HG03135 (cell line): ENCODE results near the gene MAD1L1.
"Not testable (repeated sequence)": the region's sequence is repeated elsewhere in the genome, so short reads cannot be mapped to it uniquely, and the experiment has no call there.

ENCODE experiments used
- ATAC-seq: cut with Tn5 transposase; IDR thresholded peaks from one replicate; pipeline ENCODE4 v1.9.1; 2021; ENCODE audit warnings: mild to moderate bottlenecking, moderate library complexity; ENCODE audit not compliant: unreplicated experiment

MAD1L1 gene

GRCh38 chr7:1849351-1850041 is 383.2 kb downstream of the MAD1L1 start:
- ATAC-seq: no peak

GRCh38 chr7:1848911-1849311 is 383.8 kb downstream of the MAD1L1 start:
- no peak for ATAC-seq

- ATAC-seq: no peak
These were observed 384.6 kb downstream of the MAD1L1 start for GRCh38 chr7:1848013-1848640.

- no peak for ATAC-seq
These were observed 385.3 kb downstream of the MAD1L1 start for GRCh38 chr7:1847260-1848001.

DNA sequence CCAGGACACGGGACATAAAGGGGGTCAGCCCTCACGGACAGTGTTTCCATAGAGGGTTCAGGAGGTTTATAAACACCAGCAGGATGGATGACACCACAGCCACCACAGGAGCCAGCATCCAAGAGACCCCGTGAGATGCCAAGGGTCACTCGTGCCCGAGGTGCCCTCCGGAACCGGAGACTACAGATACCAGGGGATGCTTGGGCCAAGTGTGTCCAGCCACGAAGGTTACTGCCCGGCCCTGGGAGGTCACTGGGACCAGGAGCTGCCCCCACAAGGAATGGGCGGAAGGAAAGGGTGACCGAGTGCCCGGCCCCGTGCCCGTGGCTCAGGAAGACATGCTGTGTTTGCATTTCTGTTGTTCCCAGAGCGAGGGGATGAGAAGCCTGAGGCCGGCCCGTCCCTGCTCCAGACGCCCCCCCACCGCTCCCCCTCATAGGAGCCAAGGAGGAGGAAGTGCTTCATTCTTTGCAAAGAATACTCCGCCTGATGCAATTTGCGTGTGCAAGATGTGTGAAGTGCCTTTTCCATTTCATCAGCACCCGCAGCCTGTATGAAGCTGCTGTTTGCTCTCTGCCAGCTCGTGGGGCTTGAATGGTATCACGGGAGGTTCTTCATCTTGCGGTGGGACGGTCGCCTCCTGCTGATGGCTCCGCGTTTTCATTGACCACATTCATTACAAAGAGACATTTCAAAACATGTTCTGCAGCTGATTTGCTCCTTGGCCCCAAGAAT is 386.2 kb downstream of the MAD1L1 start:
- no peak for ATAC-seq

DNA sequence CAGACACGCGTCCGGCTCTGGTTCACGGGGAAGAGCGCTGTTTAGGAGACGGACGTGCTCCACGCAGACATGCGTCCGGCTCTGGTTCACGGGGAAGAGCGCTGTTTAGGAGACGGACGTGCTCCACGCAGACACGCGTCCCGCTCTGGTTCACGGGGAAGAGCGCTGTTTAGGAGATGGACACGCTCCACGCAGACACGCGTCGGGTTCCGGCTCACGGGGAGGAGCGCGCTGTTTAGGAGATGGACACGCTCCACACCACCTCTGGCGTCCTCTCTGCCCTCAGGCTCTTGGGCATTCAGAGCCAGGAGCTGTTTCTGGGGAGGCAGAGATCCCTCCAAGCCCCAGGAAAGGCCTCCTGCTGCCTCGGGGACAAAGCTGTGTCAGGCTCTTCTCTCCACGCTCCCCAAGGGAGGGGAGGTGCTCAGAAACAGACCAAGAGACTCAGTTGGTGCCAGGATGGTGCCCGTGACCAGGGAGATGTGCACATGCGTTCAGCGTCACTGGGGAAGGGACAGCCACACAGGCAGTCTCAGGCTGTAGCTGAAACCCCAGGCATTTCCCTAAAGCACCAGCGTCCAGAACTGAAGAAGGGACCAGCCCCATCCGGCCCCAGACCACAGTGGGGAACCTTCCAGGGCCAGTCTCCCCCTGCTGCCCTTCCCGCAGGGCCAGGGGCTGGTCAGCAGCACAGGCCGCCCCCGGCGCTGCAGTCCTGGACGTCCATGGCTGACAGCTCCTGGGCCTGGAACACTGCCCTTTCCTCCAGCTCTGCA is 387.0 kb downstream of the MAD1L1 start:
- no peak for ATAC-seq

GRCh38 chr7:1844951-1845390 is 387.8 kb downstream of the MAD1L1 start:
- ATAC-seq: no peak

DNA sequence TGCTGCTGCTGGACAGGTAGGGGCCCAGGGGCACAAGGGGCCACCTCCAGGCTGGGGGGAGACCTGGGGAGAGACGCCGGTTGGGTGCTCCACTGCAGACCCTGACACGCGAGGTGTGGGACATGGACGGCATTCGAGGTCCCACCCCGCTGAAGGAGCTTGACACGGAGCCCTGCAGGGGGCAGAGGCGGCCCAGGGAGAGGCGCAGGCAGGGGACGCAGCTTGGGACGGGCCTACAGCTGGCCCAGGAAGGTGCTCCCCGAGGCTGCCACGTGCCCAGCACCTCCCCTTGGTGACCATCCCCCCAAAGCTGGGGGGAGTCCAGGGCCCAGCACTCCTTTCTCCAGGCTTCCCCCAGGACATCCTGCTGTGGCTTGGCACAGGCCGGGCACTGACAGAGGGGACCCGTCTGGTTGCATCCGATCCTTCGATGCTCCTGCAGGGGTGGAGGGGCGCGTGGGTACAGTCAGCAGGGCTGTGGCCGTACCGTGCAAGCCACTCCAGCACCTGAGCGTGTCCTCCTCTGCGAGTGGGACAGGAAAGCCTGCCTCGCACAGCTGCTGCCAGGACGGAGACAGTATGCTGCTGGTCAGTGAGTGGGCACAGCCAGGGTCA is 388.3 kb downstream of the MAD1L1 start:
- ATAC-seq: no peak

DNA sequence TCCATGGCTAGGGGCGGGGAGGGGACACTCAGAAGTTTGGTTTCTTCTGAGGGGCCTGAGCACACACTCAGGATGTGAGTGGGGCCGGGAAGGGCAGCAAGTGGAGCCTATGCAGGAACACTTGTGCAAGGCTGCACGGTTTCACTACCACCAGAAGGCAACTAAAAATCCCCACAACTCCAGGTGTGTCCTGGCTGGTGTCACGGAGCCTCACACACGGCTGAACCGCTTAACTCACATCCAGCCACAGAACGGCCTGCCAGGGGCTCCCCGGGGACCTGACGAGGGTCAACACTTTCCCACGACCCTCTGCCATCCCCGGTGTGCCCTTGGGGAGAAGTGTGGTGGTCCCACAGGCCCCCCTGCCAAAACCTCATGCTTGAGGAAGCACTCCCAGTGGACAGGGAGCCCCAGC is 388.8 kb downstream of the MAD1L1 start:
- ATAC-seq: no peak

GRCh38 chr7:1843271-1843861 is 389.4 kb downstream of the MAD1L1 start:
- no peak for ATAC-seq

DNA sequence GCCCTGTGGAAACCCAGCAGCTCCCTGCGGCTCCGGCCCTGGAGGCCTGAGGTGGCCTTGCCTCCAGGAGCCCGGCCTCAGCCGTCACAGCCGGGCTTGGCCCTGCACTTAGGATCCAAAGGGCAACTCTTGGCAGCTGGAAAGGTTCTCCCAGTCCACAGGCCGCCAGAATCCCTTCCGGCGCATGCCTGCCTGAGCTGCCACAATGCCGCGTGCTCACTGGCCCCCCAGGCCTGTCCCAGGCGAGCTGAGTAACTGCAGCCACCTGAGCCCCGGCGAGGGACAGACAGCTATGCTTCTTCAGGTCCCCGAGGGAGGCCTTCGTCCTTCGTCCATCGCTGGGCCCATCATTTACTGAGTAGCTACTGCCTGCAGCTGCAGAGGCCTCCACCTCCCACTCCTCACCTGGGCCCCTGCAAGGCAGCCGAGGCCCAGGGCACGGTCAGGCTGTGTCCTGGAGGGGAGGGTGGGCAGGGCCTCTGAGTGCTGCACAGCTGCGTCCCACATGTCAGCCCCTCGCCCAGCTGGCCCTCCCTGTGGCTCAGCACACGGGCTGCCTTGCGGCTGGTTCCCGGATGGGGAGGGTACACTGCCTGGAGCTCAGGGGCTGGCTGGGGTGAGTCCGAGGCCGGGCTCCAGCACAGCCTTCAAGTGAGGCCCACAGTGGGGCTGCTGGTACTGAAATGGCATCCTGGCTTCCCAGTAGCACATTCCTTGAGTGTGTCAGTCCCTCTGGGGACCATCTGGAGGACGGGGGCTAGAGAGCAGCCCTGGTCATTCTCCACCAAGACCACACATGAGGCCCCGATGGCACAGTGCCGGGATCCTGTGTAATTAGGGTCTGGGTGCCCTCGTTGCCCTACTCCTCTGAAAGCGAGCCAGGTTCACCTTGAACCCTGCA is 390.2 kb downstream of the MAD1L1 start:
- ATAC-seq: no peak

GRCh38 chr7:1841286-1842021 is 391.3 kb downstream of the MAD1L1 start:
- ATAC-seq: not testable (repeated sequence)

- not testable (repeated sequence) for ATAC-seq
These were observed 392.0 kb downstream of the MAD1L1 start for GRCh38 chr7:1840744-1841143.

DNA sequence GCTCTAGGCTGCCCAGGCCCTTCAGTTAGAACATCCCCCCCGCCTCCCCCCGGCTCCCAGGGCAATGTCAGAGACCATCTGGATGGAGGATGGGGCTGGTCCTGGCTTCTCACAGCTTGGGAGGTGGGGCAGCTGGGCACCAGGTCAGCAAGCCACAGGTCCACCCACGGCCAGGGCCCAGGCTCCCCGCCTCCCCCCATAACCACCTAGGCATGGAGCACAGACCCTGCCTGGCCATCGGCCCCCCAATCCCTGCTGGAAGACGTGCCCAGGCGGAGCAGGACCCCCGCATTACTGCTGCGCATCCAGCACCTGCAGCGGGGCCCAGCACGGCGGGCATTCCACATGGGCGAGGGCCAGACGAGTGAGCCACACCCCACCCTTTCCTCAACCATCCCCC is 393.0 kb downstream of the MAD1L1 start:
- ATAC-seq: no peak

DNA sequence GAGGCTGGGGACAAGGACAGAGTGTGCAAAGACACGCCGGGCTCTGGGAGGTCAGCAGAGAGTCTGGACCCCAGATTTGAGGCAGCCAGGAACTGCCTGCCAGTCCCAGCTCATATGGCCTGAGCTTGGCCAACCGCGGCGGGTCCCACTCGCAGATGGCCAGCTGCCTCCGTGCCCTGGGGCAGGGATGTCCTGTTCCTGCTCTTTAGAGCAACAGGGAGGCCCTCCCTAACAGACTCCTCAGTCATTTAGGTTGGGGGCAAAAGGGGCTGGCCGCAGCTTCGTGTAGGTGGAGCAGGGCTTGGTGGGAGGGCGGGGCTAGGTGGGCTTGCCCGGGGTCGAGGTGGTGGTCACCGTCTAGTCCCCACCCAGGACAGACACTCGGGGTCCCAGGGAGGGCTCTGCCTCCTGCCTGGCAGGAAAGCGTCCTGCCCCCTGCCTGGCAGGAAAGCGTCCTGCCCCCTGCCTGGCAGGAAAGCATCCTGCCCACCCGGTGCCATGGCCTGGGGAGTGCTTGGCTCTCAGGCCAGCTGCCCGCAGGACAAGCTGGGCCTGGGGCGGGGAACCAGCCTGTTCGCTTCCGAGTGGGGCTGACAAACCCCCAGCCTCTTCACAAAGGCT is 393.7 kb downstream of the MAD1L1 start:
- not testable (repeated sequence) for ATAC-seq

GRCh38 chr7:1838544-1838872 is 394.2 kb downstream of the MAD1L1 start:
- not testable (repeated sequence) for ATAC-seq

GRCh38 chr7:1837696-1838543 is 394.8 kb downstream of the MAD1L1 start:
- not testable (repeated sequence) for ATAC-seq
